Measurements from ENCODE around the gene COL26A1.

- TF ChIP-seq POLR2AphosphoS5 (IDR thresholded peaks at IDR 0.05): no peak
- TF ChIP-seq EZH2 (IDR thresholded peaks at IDR 0.05; ENCODE audit: borderline replicate concordance, insufficient read depth, low read length, poor library complexity, severe bottlenecking): no peak
- no peak for TF ChIP-seq CTCF (IDR thresholded peaks at IDR 0.05; ENCODE audit: poor library complexity, severe bottlenecking)
- no peak for TF ChIP-seq RAD21 (conservative IDR thresholded peaks at IDR 0.05)
Observed at GRCh38 chr7:101516851-101517250, 154.2 kb downstream of the COL26A1 start.

All from neural cell (in vitro differentiated cells).